Body of pancreas (tissue), 4 donors: ENCODE measurements around the gene GAK. TPM values are rescaled to one million over a fixed set of nuclear protein-coding genes. Genes with fewer than 3 reads are reported as not detected.

ENCODE experiments used
- ATAC-seq: fragments of 150-250 bp; one replicate; pipeline ENCODE4 v1.9.1; 2016
- DNase-seq, 4 donors: peaks; one replicate each; pipeline ENCODE4 v3.0.0-alpha.2; 2019
- H3K27ac ChIP-seq, 4 donors: fragments of 200-600 bp; sonication (generic); 1 replicate in 3 of 4; 2 replicates in 1 of 4; pipeline versions ENCODE4 v1.5.1 to v1.6.1; 2016 to 2019; ENCODE audit warnings: mild to moderate bottlenecking in 1 of 4, mixed read lengths in 1 of 4, moderate library complexity in 1 of 4
- H3K27me3 ChIP-seq, 2 donors: fragments of 200-600 bp; sonication (generic); one replicate each; pipeline ENCODE4 v1.6.0; 2016; ENCODE audit warnings: mild to moderate bottlenecking in 1 of 2
- H3K36me3 ChIP-seq, 2 donors: fragments of 200-600 bp; sonication (generic); replicated peaks in 1 of 2; 2 replicates each; pipeline ENCODE4 v1.5.1; 2016; ENCODE audit warnings: low read depth in 2 of 2; ENCODE audit not compliant: insufficient read depth in 1 of 2
- H3K4me1 ChIP-seq: fragments of 200-600 bp; sonication (generic); one replicate; pipeline ENCODE4 v1.6.0; 2016
- H3K4me3 ChIP-seq, 2 donors: fragments of 200-600 bp; sonication (generic); 1 replicate in 1 of 2; 2 replicates in 1 of 2; pipeline ENCODE4 v1.5.1; 2016 to 2019
- H3K9me3 ChIP-seq, 3 donors: fragments of 200-600 bp; sonication (generic); 1 replicate in 2 of 3; 2 replicates in 1 of 3; pipeline ENCODE4 v1.5.1; 2016
- CTCF ChIP-seq, 7 experiments: fragments of 450-650 bp in 4 of 7; fragments of 200-600 bp in 3 of 7; sonication (generic) in 3 of 7; IDR thresholded peaks; one replicate each; pipeline ENCODE4 v1.5.1; 2016 to 2019; ENCODE audit warnings: antibody characterized with exemption in 7 of 7
- POLR2A ChIP-seq, 3 donors: fragments of 450-650 bp; IDR thresholded peaks; one replicate each; pipeline ENCODE4 v1.6.1; 2016; ENCODE audit warnings: antibody characterized with exemption in 3 of 3, mild to moderate bottlenecking in 2 of 3
- WGBS, 2 donors: methylation state at CpG; one replicate each; pipeline ENCODE4 v1.1.5; 2017; 5-methylcytosine and 5-hydroxymethylcytosine counted together
- intact Hi-C: fragments of 100-400 bp; cut with DNase I; formaldehyde crosslinking; loops from one replicate; pipeline ENCODE4 v1.15.1; 2023
- total RNA-seq, 2 donors: library from RNA; depleted of rRNA; stranded (reverse); fragments of >200 nt; gene quantifications; one replicate each; pipeline ENCODE4 v1.1.0, GENCODE V29; 2016

The GAK gene
- total RNA-seq, 2 donors from 2014 or later = 126 to 127 TPM

- TF ChIP-seq CTCF (IDR thresholded peaks at IDR 0.05) (no peak), POLR2A (IDR thresholded peaks at IDR 0.05) (no peak)
- Histone ChIP-seq H3K9me3 (no peaks in the 10 kb centered on the region), H3K27ac (no peak overlapping the region), H3K4me1 (no peaks in the 10 kb centered on the region), H3K27me3 (no peaks in the 10 kb centered on the region), H3K4me3 (no peak overlapping the region), H3K36me3 (peaks cover 8 to 29% of the 10 kb centered on the region in 2 donors)
- 92 to 94% methylated on average over 13 to 17 of the region's 17 CpGs for WGBS, 2 donors
- ATAC-seq (no peak), DNase-seq (no peak)
- intact Hi-C loops = no loop called here
These were observed 74.1 kb downstream of the GAK start for GRCh38 chr4:858041-858481.

- ATAC-seq (no peak), DNase-seq (peak in 1 of 4 donors; percentile 3)
- no peak overlapping the region for H3K4me3 ChIP-seq
- 93 to 96% methylated on average over 11 of the region's 11 CpGs for WGBS, 2 donors
- no peaks in the 10 kb centered on the region for H3K9me3 ChIP-seq
- H3K4me1 ChIP-seq = no peaks in the 10 kb centered on the region
- H3K27me3 ChIP-seq = no peaks in the 10 kb centered on the region
- no peak overlapping the region for H3K27ac ChIP-seq
- intact Hi-C loops = no loop called here
- peaks cover 8 to 29% of the 10 kb centered on the region in 2 donors for H3K36me3 ChIP-seq
- no peak for TF ChIP-seq POLR2A (IDR thresholded peaks at IDR 0.05)
- TF ChIP-seq CTCF (IDR thresholded peaks at IDR 0.05) = no peak
These were observed 74.7 kb downstream of the GAK start for GRCh38 chr4:857461-857860.

GRCh38 chr4:856225-856901 is 75.8 kb downstream of the GAK start:
- no peak for ATAC-seq
- H3K4me1 ChIP-seq = no peaks in the 10 kb centered on the region
- WGBS, 2 donors = 79 to 96% methylated on average over 3 of the region's 3 CpGs
- intact Hi-C loops = no loop called here
- H3K4me3 ChIP-seq = no peak overlapping the region
- no peaks in the 10 kb centered on the region for H3K27me3 ChIP-seq
- no peak overlapping the region for H3K27ac ChIP-seq
- no peaks in the 10 kb centered on the region for H3K9me3 ChIP-seq
- TF ChIP-seq CTCF (IDR thresholded peaks at IDR 0.05) = no peak
- no peak for TF ChIP-seq POLR2A (IDR thresholded peaks at IDR 0.05)
- DNase-seq = no peak
- H3K36me3 ChIP-seq = peaks cover 8 to 29% of the 10 kb centered on the region in 2 donors

GRCh38 chr4:855880-856224 is 76.3 kb downstream of the GAK start:
- Histone ChIP-seq H3K27me3 (no peaks in the 10 kb centered on the region), H3K36me3 (peaks cover 8 to 29% of the 10 kb centered on the region in 2 donors), H3K4me3 (no peak overlapping the region), H3K4me1 (no peaks in the 10 kb centered on the region), H3K27ac (no peak overlapping the region), H3K9me3 (no peaks in the 10 kb centered on the region)
- DNase-seq = no peak
- WGBS, 2 donors = 50 to 100% methylated on average over 1 of the region's 1 CpG
- intact Hi-C loops = no loop called here
- TF ChIP-seq POLR2A (IDR thresholded peaks at IDR 0.05) = no peak
- no peak for ATAC-seq

GRCh38 chr4:854356-854755 is 77.8 kb downstream of the GAK start:
- Histone ChIP-seq H3K4me1 (no peaks in the 10 kb centered on the region), H3K27me3 (no peaks in the 10 kb centered on the region), H3K4me3 (no peak overlapping the region), H3K36me3 (peaks cover 8 to 25% of the 10 kb centered on the region in 2 donors), H3K27ac (no peak overlapping the region), H3K9me3 (no peaks in the 10 kb centered on the region)
- WGBS, 2 donors = 98% methylated on average over 11 of the region's 11 CpGs
- TF ChIP-seq CTCF (IDR thresholded peaks at IDR 0.05) = no peak
- TF ChIP-seq POLR2A (IDR thresholded peaks at IDR 0.05) = no peak
- intact Hi-C loops = no loop called here
- peak in 1 of 4 donors; percentile 1 for DNase-seq
- no peak for ATAC-seq
